ENCODE results near the gene RARRES2.
"Not testable (repeated sequence)": the region's sequence is repeated elsewhere in the genome, so short reads cannot be mapped to it uniquely, and the experiment has no call there.

GRCh38 chr7:150302908-150303310, 38.5 kb downstream of the RARRES2 start:
- TF ChIP-seq POLR2A (IDR thresholded peaks at IDR 0.05) = not testable (repeated sequence)
- TF ChIP-seq, protein P1, sequence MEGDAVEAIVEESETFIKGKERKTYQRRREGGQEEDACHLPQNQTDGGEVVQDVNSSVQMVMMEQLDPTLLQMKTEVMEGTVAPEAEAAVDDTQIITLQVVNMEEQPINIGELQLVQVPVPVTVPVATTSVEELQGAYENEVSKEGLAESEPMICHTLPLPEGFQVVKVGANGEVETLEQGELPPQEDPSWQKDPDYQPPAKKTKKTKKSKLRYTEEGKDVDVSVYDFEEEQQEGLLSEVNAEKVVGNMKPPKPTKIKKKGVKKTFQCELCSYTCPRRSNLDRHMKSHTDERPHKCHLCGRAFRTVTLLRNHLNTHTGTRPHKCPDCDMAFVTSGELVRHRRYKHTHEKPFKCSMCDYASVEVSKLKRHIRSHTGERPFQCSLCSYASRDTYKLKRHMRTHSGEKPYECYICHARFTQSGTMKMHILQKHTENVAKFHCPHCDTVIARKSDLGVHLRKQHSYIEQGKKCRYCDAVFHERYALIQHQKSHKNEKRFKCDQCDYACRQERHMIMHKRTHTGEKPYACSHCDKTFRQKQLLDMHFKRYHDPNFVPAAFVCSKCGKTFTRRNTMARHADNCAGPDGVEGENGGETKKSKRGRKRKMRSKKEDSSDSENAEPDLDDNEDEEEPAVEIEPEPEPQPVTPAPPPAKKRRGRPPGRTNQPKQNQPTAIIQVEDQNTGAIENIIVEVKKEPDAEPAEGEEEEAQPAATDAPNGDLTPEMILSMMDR (IDR thresholded peaks at IDR 0.05) = not testable (repeated sequence)
